ENCODE data around the gene MAGI2. TPM values are rescaled to one million over a fixed set of nuclear protein-coding genes. Genes with fewer than 3 reads are reported as not detected.

Gene MAGI2
- total RNA-seq, 1 experiment from 2014 or later: 0.22 TPM

- ChIA-PET POLR2A (no interaction called here), RAD21 (ENCODE audit: low non-redundant PET in 1 of 2, low total read pairs in 2 of 2, uncharacterized antibody in 2 of 2, unreplicated experiment in 2 of 2) (no interaction called here), CTCF (no interaction called here)
- Histone ChIP-seq H3K9me3 (ENCODE audit: control insufficient read depth in 1 of 2, insufficient read depth in 1 of 2, low read depth in 1 of 2, low read length in 2 of 2) (no peaks in the 10 kb centered on the region), H3K4me2 (ENCODE audit: low read length) (no peak overlapping the region), H3K4me3 (replicated peaks in 1 of 2; ENCODE audit: low read depth in 1 of 2, low read length in 2 of 2) (no peak overlapping the region), H3K9ac (ENCODE audit: low read length) (no peak overlapping the region), H4K20me1 (ENCODE audit: insufficient read depth) (no peaks in the 10 kb centered on the region), H3K9me2 (ENCODE audit: insufficient read depth) (no peaks in the 10 kb centered on the region), H3K27ac (ENCODE audit: low read depth, low read length) (no peak overlapping the region), H3K36me3 (ENCODE audit: control insufficient read depth in 1 of 2, insufficient read depth in 2 of 2, low read length in 2 of 2) (no peaks in the 10 kb centered on the region), H3K79me2 (ENCODE audit: insufficient read depth, low read length) (no peaks in the 10 kb centered on the region), H2AFZ (ENCODE audit: low read depth, low read length, poor library complexity, severe bottlenecking) (no peak overlapping the region), H3K27me3 (ENCODE audit: insufficient read depth, low read length) (peaks cover 10% of the 10 kb centered on the region), H3K4me1 (ENCODE audit: control insufficient read depth in 1 of 2, insufficient read depth in 2 of 2, low read length in 2 of 2) (no peaks in the 10 kb centered on the region)
- ATAC-seq (no peak), DNase-seq (ENCODE audit: low read depth, low spot score) (no peak)
- intact Hi-C loops (cut with micrococcal nuclease): no loop called here
- TF ChIP-seq RAD21 (IDR thresholded peaks at IDR 0.05; ENCODE audit: low read depth) (no peak), EZH2phosphoT487 (IDR thresholded peaks at IDR 0.05; ENCODE audit: borderline replicate concordance) (no peak), POLR2AphosphoS5 (IDR thresholded peaks at IDR 0.05; ENCODE audit: low read depth, low read length) (no peak), SP1 (IDR thresholded peaks at IDR 0.05; ENCODE audit: low read depth) (no peak), ZFX (IDR thresholded peaks at IDR 0.05) (no peak), TCF7L2 (IDR thresholded peaks at IDR 0.05; ENCODE audit: borderline replicate concordance, extremely low read depth, insufficient read depth, insufficient read length) (no peak), SRF (IDR thresholded peaks at IDR 0.05; ENCODE audit: low read depth) (no peak), JUND (IDR thresholded peaks at IDR 0.05) (no peak), EGR1 (IDR thresholded peaks at IDR 0.05; ENCODE audit: low read depth) (no peak), SIN3A (IDR thresholded peaks at IDR 0.05; ENCODE audit: low read depth) (no peak), EZH2 (IDR thresholded peaks at IDR 0.05) (no peak), ZNF274 (IDR thresholded peaks at IDR 0.05; ENCODE audit: low read depth, low read length) (no peak), CBX3 (IDR thresholded peaks at IDR 0.05; ENCODE audit: low read depth) (no peak), ZBTB33 (IDR thresholded peaks at IDR 0.05; ENCODE audit: extremely low read depth, insufficient replicate concordance, low read length) (no peak), REST (IDR thresholded peaks at IDR 0.05; ENCODE audit: low read depth) (no peak), POLR2A (IDR thresholded peaks at IDR 0.05; ENCODE audit: borderline replicate concordance, extremely low read depth, insufficient read depth, insufficient read length) (no peak), FOSL1 (IDR thresholded peaks at IDR 0.05; ENCODE audit: low read depth) (no peak), ELF1 (IDR thresholded peaks at IDR 0.05; ENCODE audit: borderline replicate concordance, low read depth) (no peak)
- no TSS peak for BruUV-seq (replicated peaks)
Observed at GRCh38 chr7:78764571-78764970, 688.9 kb downstream of the MAGI2 start.
